GM21717 (cell line): ENCODE results near the gene HAND2.

Source experiments
- ATAC-seq: cut with Tn5 transposase; IDR thresholded peaks from one replicate; pipeline ENCODE4 v1.9.1; 2021; ENCODE audit warnings: mild to moderate bottlenecking, moderate library complexity; ENCODE audit not compliant: unreplicated experiment

Gene HAND2

GRCh38 chr4:173536808-173537429, 6.9 kb upstream of the HAND2 start:
- no peak for ATAC-seq

- no peak for ATAC-seq
These were observed 5.9 kb upstream of the HAND2 start for GRCh38 chr4:173535957-173536356.

- ATAC-seq = no peak
These were observed 5.3 kb upstream of the HAND2 start for GRCh38 chr4:173535165-173535902.

- no peak for ATAC-seq
These were observed 4.4 kb upstream of the HAND2 start for GRCh38 chr4:173534434-173534833.

GRCh38 chr4:173532725-173533511, 2.9 kb upstream of the HAND2 start:
- no peak for ATAC-seq

GRCh38 chr4:173531086-173531965, 1.3 kb upstream of the HAND2 start:
- no peak for ATAC-seq

GRCh38 chr4:173530326-173531085, 477 bp upstream of the HAND2 start:
- ATAC-seq = no peak

GRCh38 chr4:173528378-173529321, 1.4 kb downstream of the HAND2 start:
- no peak for ATAC-seq

- ATAC-seq = no peak
These were observed 2.7 kb downstream of the HAND2 start for GRCh38 chr4:173527103-173527891.

- ATAC-seq = no peak
These were observed 3.3 kb downstream of the HAND2 start for GRCh38 chr4:173526724-173527102.

- no peak for ATAC-seq
These were observed 4.0 kb downstream of the HAND2 start for GRCh38 chr4:173526027-173526482.

GRCh38 chr4:173525118-173526011, 4.7 kb downstream of the HAND2 start:
- no peak for ATAC-seq

GRCh38 chr4:173524218-173525117, 5.6 kb downstream of the HAND2 start:
- no peak for ATAC-seq

- no peak for ATAC-seq
These were observed 7.1 kb downstream of the HAND2 start for GRCh38 chr4:173522951-173523395.

GRCh38 chr4:173522160-173522950, 7.7 kb downstream of the HAND2 start:
- ATAC-seq = no peak
